Nucleus accumbens (tissue), 56 donors: ENCODE results near the gene KARS1.
"Not testable (repeated sequence)": the region's sequence is repeated elsewhere in the genome, so short reads cannot be mapped to it uniquely, and the experiment has no call there.

Source experiments
- DNase-seq, 56 donors: peaks; one replicate each; lab custom pipeline; 2025; lab: John Stamatoyannopoulos, UW

KARS1 gene

GRCh38 chr16:75627851-75628250 is 19.6 kb downstream of the KARS1 start:
- no peak for DNase-seq

- DNase-seq = no peak
Measured at GRCh38 chr16:75626806-75627205, 20.7 kb downstream of the KARS1 start.

- no peak for DNase-seq
Measured at GRCh38 chr16:75624921-75625334, 22.5 kb downstream of the KARS1 start.

GRCh38 chr16:75622761-75623605 is 24.5 kb downstream of the KARS1 start, which contains the start of gene ADAT1:
Gene ADAT1, minus strand, starts transcription at chr16:75623281. Its CDS starts 2,482 bp downstream, at chr16:75620799.
- DNase-seq = peak; percentile 63 to 99 (median 94)

- peak in 2 of 56 donors; percentile 1 to 10 for DNase-seq
Measured at GRCh38 chr16:75621170-75621477, 26.3 kb downstream of the KARS1 start.

- DNase-seq = no peak
Measured at GRCh38 chr16:75620326-75621169, 26.9 kb downstream of the KARS1 start.

GRCh38 chr16:75618780-75619179 is 28.7 kb downstream of the KARS1 start:
- DNase-seq = no peak

GRCh38 chr16:75617121-75617520 is 30.3 kb downstream of the KARS1 start:
- DNase-seq = no peak

- DNase-seq = no peak
Measured at GRCh38 chr16:75616521-75617010, 30.9 kb downstream of the KARS1 start.

- no peak for DNase-seq
Measured at GRCh38 chr16:75615619-75616018, 31.8 kb downstream of the KARS1 start.

- DNase-seq = no peak
Measured at GRCh38 chr16:75614066-75614897, 33.2 kb downstream of the KARS1 start.

- DNase-seq = no peak
Measured at GRCh38 chr16:75606507-75606906, 41.0 kb downstream of the KARS1 start.

GRCh38 chr16:75603241-75603640 is 44.2 kb downstream of the KARS1 start:
- DNase-seq = no peak

- DNase-seq = no peak
Measured at GRCh38 chr16:75599452-75600277, 47.8 kb downstream of the KARS1 start.

- DNase-seq = no peak
Measured at GRCh38 chr16:75593825-75594820, 53.3 kb downstream of the KARS1 start.

- DNase-seq = no peak
Measured at GRCh38 chr16:75593308-75593707, 54.2 kb downstream of the KARS1 start.

- DNase-seq = not testable (repeated sequence)
Measured at GRCh38 chr16:75591927-75592326, 55.5 kb downstream of the KARS1 start.
